Kidney (tissue), 14 donors: ENCODE results near the gene ZSWIM5. TPM values are rescaled to one million over a fixed set of nuclear protein-coding genes. Genes with fewer than 3 reads are reported as not detected.

ENCODE experiments used
- DNase-seq, 5 donors: peaks; one replicate each; pipeline ENCODE4 v3.0.0-alpha.2; 2013 to 2020
- FAIRE-seq: peaks from 2 replicates; lab custom pipeline; 2012; peaks lifted over from hg19 to GRCh38; lab: Jason Lieb, UNC
- H3K27ac ChIP-seq, 2 donors: one replicate each; pipeline ENCODE4 v1.7.0; 2013; ENCODE audit warnings: low read depth in 2 of 2, low read length in 2 of 2, inconsistent platforms in 1 of 2
- H3K27me3 ChIP-seq: one replicate; pipeline ENCODE4 v1.7.1; 2013; ENCODE audit warnings: low read length, inconsistent platforms; ENCODE audit not compliant: control insufficient read depth, insufficient read depth
- H3K36me3 ChIP-seq, 3 donors: one replicate each; pipeline versions ENCODE4 v1.7.0 to v1.7.1; 2013; ENCODE audit warnings: low read length in 3 of 3, control low read depth in 1 of 3, inconsistent platforms in 1 of 3; ENCODE audit not compliant: insufficient read depth in 3 of 3, control insufficient read depth in 2 of 3
- H3K4me1 ChIP-seq, 3 donors: one replicate each; pipeline versions ENCODE4 v1.7.0 to v1.7.1; 2013; ENCODE audit warnings: low read length in 3 of 3, inconsistent platforms in 1 of 3, low read depth in 1 of 3; ENCODE audit not compliant: control insufficient read depth in 2 of 3, insufficient read depth in 2 of 3
- H3K4me3 ChIP-seq, 3 donors: one replicate each; pipeline versions ENCODE4 v1.7.0 to v1.8.1; 2013; ENCODE audit warnings: low read length in 3 of 3, control low read depth in 1 of 3, inconsistent platforms in 1 of 3
- H3K9ac ChIP-seq, 3 donors: one replicate each; pipeline versions ENCODE4 v1.7.0 to v1.7.1; 2013; ENCODE audit warnings: low read length in 3 of 3, control low read depth in 1 of 3, inconsistent platforms in 1 of 3
- H3K9me3 ChIP-seq, 3 donors: one replicate each; pipeline versions ENCODE4 v1.7.0 to v1.7.1; 2013; ENCODE audit warnings: low read length in 3 of 3, control low read depth in 1 of 3, inconsistent platforms in 1 of 3; ENCODE audit not compliant: control insufficient read depth in 2 of 3, insufficient read depth in 1 of 3
- CTCF ChIP-seq: IDR thresholded peaks from 3 replicates; pipeline ENCODE4 v1.5.1; 2012; ENCODE audit warnings: mild to moderate bottlenecking, moderate library complexity, borderline replicate concordance; ENCODE audit not compliant: insufficient read depth; ENCODE audit errors: extremely low read depth
- intact Hi-C: fragments of 100-400 bp; cut with DNase I; formaldehyde crosslinking; loops from one replicate; pipeline ENCODE4 v1.11.1; 2022
- polyA plus RNA-seq: library from polyadenylated mRNA; stranded (reverse); fragments of 350-450 nt; fragmentation: Illumina TruSeq; extraction: RNeasy Lipid Tissue Mini Kit (QIAGEN cat#74804); gene quantifications from one replicate; pipeline ENCODE4 v1.2.3, GENCODE V29; 2014; ENCODE audit warnings: low read depth, low replicate concordance; ENCODE audit not compliant: insufficient read depth
- total RNA-seq: library from RNA; stranded (reverse); fragmentation: NEBNext Ultra II Directional; extraction: Animal tissue kit (Norgen Biotek cat#: 25700); gene quantifications from one replicate; pipeline ENCODE4 v1.2.1, GENCODE V29; 2021
- donor health status: control.
- donor health status: control.
- donor health status: control.
- donor health status: control.
- donor health status: control.
- donor health status: DM: yes; HTN: yes; CAD: no.
- donor health status: Normal renal cell carcinoma (clear cell type).

The ZSWIM5 gene
- total and polyA plus RNA-seq, 2 donors from 2014 or later: 1.9 to 4.8 TPM

- Histone ChIP-seq H3K4me1 (peaks cover 6 to 35% (median 10%) of the 10 kb centered on the region in 3 donors), H3K4me3 (no peak overlapping the region), H3K9me3 (no peaks in the 10 kb centered on the region), H3K27me3 (no peaks in the 10 kb centered on the region), H3K9ac (peak overlapping the region in 1 of 3 donors; percentile 34), H3K27ac (no peak overlapping the region), H3K36me3 (peaks cover 7 to 12% (median 9%) of the 10 kb centered on the region in 3 donors)
- DNase-seq (peak; percentile 84 to 92 (median 91)), FAIRE-seq (no peak)
- intact Hi-C loops: loop anchor here (5.0 kb wide), 1 partner anchor 283 kb away; no protein-coding TSS in a partner anchor
- TF ChIP-seq CTCF: peak; percentile 92
Observed at GRCh38 chr1:45014321-45015028, 191.9 kb downstream of the ZSWIM5 start.

- H3K36me3 ChIP-seq: peaks cover 12 to 17% (median 15%) of the 10 kb centered on the region in 3 donors
- H3K9ac ChIP-seq: no peak overlapping the region
- H3K4me1 ChIP-seq: peaks cover 6 to 38% (median 10%) of the 10 kb centered on the region in 3 donors
- FAIRE-seq (no peak), DNase-seq (no peak)
- no peak overlapping the region for H3K27ac ChIP-seq
- H3K9me3 ChIP-seq: no peaks in the 10 kb centered on the region
- no peak for TF ChIP-seq CTCF
- intact Hi-C loops: no loop called here
- H3K27me3 ChIP-seq: no peaks in the 10 kb centered on the region
- no peak overlapping the region for H3K4me3 ChIP-seq
Observed at GRCh38 chr1:45013551-45014209, 192.7 kb downstream of the ZSWIM5 start.

- Histone ChIP-seq H3K9me3 (no peaks in the 10 kb centered on the region), H3K4me3 (peak overlapping the region; percentile 81 to 94 (median 91)), H3K27me3 (no peaks in the 10 kb centered on the region), H3K27ac (peak overlapping the region; percentile 56 to 59), H3K9ac (peak overlapping the region; percentile 56 to 91 (median 85)), H3K4me1 (peaks cover 6 to 38% (median 10%) of the 10 kb centered on the region in 3 donors), H3K36me3 (peaks cover 13 to 26% (median 24%) of the 10 kb centered on the region in 3 donors)
- FAIRE-seq (no peak), DNase-seq (peak; percentile 49 to 90 (median 73))
- no peak for TF ChIP-seq CTCF
- intact Hi-C loops: no loop called here
Observed at GRCh38 chr1:45012639-45013278, 193.6 kb downstream of the ZSWIM5 start.
